NB4 (cell line): Measurements from ENCODE around the gene DAP.

Experiments
- MAX ChIP-seq: IDR thresholded peaks from 2 replicates; pipeline ENCODE4 v1.6.1; 2011; ENCODE audit warnings: low read depth, low read length
- MYC ChIP-seq: IDR thresholded peaks from 2 replicates; pipeline ENCODE4 v1.6.1; 2011; ENCODE audit warnings: low read depth, low read length
- POLR2A ChIP-seq: IDR thresholded peaks from 2 replicates; pipeline ENCODE4 v1.6.1; 2011; ENCODE audit warnings: mild to moderate bottlenecking; ENCODE audit not compliant: insufficient read length; ENCODE audit errors: extremely low read depth
- TF ChIP-seq, protein P1 (sequence below): IDR thresholded peaks from one replicate; pipeline ENCODE4 v1.5.1; 2012; ENCODE audit warnings: low read depth, low read length

GRCh38 chr5:10734832-10735523, 26.1 kb downstream of the DAP start:
- TF ChIP-seq, protein P1, sequence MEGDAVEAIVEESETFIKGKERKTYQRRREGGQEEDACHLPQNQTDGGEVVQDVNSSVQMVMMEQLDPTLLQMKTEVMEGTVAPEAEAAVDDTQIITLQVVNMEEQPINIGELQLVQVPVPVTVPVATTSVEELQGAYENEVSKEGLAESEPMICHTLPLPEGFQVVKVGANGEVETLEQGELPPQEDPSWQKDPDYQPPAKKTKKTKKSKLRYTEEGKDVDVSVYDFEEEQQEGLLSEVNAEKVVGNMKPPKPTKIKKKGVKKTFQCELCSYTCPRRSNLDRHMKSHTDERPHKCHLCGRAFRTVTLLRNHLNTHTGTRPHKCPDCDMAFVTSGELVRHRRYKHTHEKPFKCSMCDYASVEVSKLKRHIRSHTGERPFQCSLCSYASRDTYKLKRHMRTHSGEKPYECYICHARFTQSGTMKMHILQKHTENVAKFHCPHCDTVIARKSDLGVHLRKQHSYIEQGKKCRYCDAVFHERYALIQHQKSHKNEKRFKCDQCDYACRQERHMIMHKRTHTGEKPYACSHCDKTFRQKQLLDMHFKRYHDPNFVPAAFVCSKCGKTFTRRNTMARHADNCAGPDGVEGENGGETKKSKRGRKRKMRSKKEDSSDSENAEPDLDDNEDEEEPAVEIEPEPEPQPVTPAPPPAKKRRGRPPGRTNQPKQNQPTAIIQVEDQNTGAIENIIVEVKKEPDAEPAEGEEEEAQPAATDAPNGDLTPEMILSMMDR: no peak
- TF ChIP-seq POLR2A (no peak), MYC (no peak), MAX (no peak)
